Amniotic epithelial cell (primary cell): ENCODE data around the gene IGHMBP2.

Experiments used
- DNase-seq: peaks from one replicate; pipeline ENCODE4 v3.0.0-alpha.2; 2010; ENCODE audit warnings: low read depth

The IGHMBP2 gene

DNA sequence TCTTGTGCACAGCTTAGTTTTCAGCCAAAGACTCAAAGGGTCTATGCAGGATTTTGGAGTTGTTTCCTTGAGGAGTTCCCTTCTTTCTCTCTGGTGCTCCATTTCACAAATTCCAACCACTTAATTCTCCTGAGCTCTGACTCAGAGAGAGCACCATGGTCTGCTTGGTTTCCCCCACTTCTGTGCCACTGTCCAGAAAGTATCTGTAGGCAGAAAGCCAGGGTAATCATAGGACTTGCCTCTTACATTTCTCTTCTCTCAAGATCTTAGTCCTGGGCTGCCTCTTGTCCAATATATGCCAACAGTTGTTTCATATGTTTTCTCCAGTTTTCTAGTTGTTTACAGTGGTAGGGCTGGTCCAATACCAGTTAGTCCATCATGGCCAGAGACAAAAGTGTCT, 83.5 kb downstream of the IGHMBP2 start:
- DNase-seq, result no peak

- no peak for DNase-seq
Observed at GRCh38 chr11:68988491-68988890, 84.8 kb downstream of the IGHMBP2 start.
